GM03348 (cell line): ENCODE measurements around the gene ITGAV.

Experiments
- DNase-seq: peaks from one replicate; pipeline ENCODE4 v3.0.0; 2012; ENCODE audit warnings: low spot score

The ITGAV gene

GRCh38 chr2:186575302-186575701 lies 14.6 kb upstream of the ITGAV start:
- peak; percentile 90 for DNase-seq

- no peak for DNase-seq
Observed at GRCh38 chr2:186575856-186576255, 14.0 kb upstream of the ITGAV start.

GRCh38 chr2:186576614-186577013 lies 13.2 kb upstream of the ITGAV start:
- DNase-seq, result peak; percentile 24

- no peak for DNase-seq
Observed at GRCh38 chr2:186582698-186583097, 7.2 kb upstream of the ITGAV start.

GRCh38 chr2:186584053-186584452 lies 5.8 kb upstream of the ITGAV start:
- no peak for DNase-seq

- no peak for DNase-seq
Observed at GRCh38 chr2:186588421-186588820, 1.4 kb upstream of the ITGAV start.

- DNase-seq, result peak; percentile 11
Observed at GRCh38 chr2:186588940-186589611, 780 bp upstream of the ITGAV start.

- peak; percentile 42 for DNase-seq
Observed at GRCh38 chr2:186590350-186590758, 498 bp downstream of the ITGAV start.

- peak; percentile 35 for DNase-seq
Observed at GRCh38 chr2:186590759-186591505, 1.1 kb downstream of the ITGAV start.

- no peak for DNase-seq
Observed at GRCh38 chr2:186591506-186591890, 1.6 kb downstream of the ITGAV start.

- no peak for DNase-seq
Observed at GRCh38 chr2:186592137-186592875, 2.5 kb downstream of the ITGAV start.

GRCh38 chr2:186593523-186593922 lies 3.7 kb downstream of the ITGAV start:
- no peak for DNase-seq

- DNase-seq, result no peak
Observed at GRCh38 chr2:186594001-186594722, 4.3 kb downstream of the ITGAV start.

GRCh38 chr2:186595219-186595618 lies 5.4 kb downstream of the ITGAV start:
- DNase-seq, result no peak

- no peak for DNase-seq
Observed at GRCh38 chr2:186599186-186599778, 9.4 kb downstream of the ITGAV start.

- peak; percentile 7 for DNase-seq
Observed at GRCh38 chr2:186603286-186603685, 13.4 kb downstream of the ITGAV start.

- no peak for DNase-seq
Observed at GRCh38 chr2:186605041-186605440, 15.2 kb downstream of the ITGAV start.

- no peak for DNase-seq
Observed at GRCh38 chr2:186607660-186608324, 17.9 kb downstream of the ITGAV start.

- no peak for DNase-seq
Observed at GRCh38 chr2:186610785-186611184, 20.9 kb downstream of the ITGAV start.

GRCh38 chr2:186611526-186611925 lies 21.7 kb downstream of the ITGAV start:
- DNase-seq, result no peak

- DNase-seq, result no peak
Observed at GRCh38 chr2:186612026-186612425, 22.2 kb downstream of the ITGAV start.
